OCI-LY7 (cell line): ENCODE results near the gene DNAH17. TPM values are rescaled to one million over a fixed set of nuclear protein-coding genes. Genes with fewer than 3 reads are reported as not detected.

ENCODE experiments used
- BruUV-seq: library from RNA; stranded (reverse); fragments of 400-500 nt; replicated peaks from 2 replicates; lab custom pipeline; 2021; lab: Mats Ljungman, UMichigan
- CTCF ChIA-PET: fragments of 300-600 bp; sonication (Branson Sonifier 250); formaldehyde crosslinking; loops from one replicate; lab custom pipeline; 2022; ENCODE audit warnings: antibody characterized with exemption; ENCODE audit not compliant: unreplicated experiment; lab: Charles Lee
- POLR2A ChIA-PET: fragments of 300-600 bp; sonication (Branson Sonifier 250); formaldehyde crosslinking; loops from one replicate; lab custom pipeline; 2022; ENCODE audit warnings: antibody characterized with exemption; lab: Charles Lee
- DNase-seq: peaks from one replicate; pipeline ENCODE4 v3.0.0-alpha.2; 2015; ENCODE audit warnings: low spot score
- H2AFZ ChIP-seq: fragments of 200-600 bp; sonication (generic), shearing (Covaris generic); 2 replicates; pipeline ENCODE4 v1.6.1; 2014; ENCODE audit warnings: mild to moderate bottlenecking, antibody characterized with exemption, low read length, moderate library complexity
- H3K27ac ChIP-seq: fragments of 200-600 bp; sonication (generic); 2 replicates; pipeline ENCODE4 v1.5.1; 2014; ENCODE audit warnings: mixed run types, low read depth, mild to moderate bottlenecking, moderate library complexity, low read length, inconsistent platforms; ENCODE audit not compliant: poor library complexity, severe bottlenecking
- H3K36me3 ChIP-seq: fragments of 200-600 bp; sonication (generic); 2 replicates; pipeline ENCODE4 v1.6.1; 2014; ENCODE audit warnings: mild to moderate bottlenecking, antibody characterized with exemption, low read length, moderate library complexity, mixed read lengths; ENCODE audit not compliant: insufficient read depth
- H3K4me1 ChIP-seq: fragments of 200-600 bp; sonication (generic); 2 replicates; pipeline ENCODE4 v1.5.1; 2014; ENCODE audit warnings: mild to moderate bottlenecking, low read length; ENCODE audit not compliant: insufficient read depth, poor library complexity, severe bottlenecking
- H3K4me2 ChIP-seq: fragments of 200-600 bp; sonication (generic); 2 replicates; pipeline ENCODE4 v1.6.1; 2014; ENCODE audit warnings: mild to moderate bottlenecking, low read length
- H3K4me3 ChIP-seq: fragments of 200-600 bp; sonication (generic); 2 replicates; pipeline ENCODE4 v1.5.1; 2014; ENCODE audit warnings: mild to moderate bottlenecking, low read depth, low read length; ENCODE audit not compliant: poor library complexity, severe bottlenecking
- H3K79me2 ChIP-seq: fragments of 200-600 bp; sonication (generic); 2 replicates; pipeline ENCODE4 v1.6.1; 2016; ENCODE audit warnings: low read depth, mild to moderate bottlenecking, low read length, moderate library complexity, mixed read lengths; ENCODE audit not compliant: insufficient read depth
- H3K9me2 ChIP-seq: fragments of 200-600 bp; sonication (generic); 2 replicates; pipeline ENCODE4 v1.6.1; 2016; ENCODE audit warnings: mild to moderate bottlenecking, low read length, mixed read lengths; ENCODE audit not compliant: insufficient read depth
- H3K9me3 ChIP-seq: fragments of 200-600 bp; sonication (generic); 2 replicates; pipeline ENCODE4 v1.6.1; 2014; ENCODE audit warnings: mild to moderate bottlenecking, mixed run types, low read length, mixed read lengths
- H4K20me1 ChIP-seq: fragments of 200-600 bp; sonication (generic); 2 replicates; pipeline ENCODE4 v1.6.1; 2014; ENCODE audit warnings: mild to moderate bottlenecking, antibody characterized with exemption, low read length, moderate library complexity, mixed read lengths; ENCODE audit not compliant: insufficient read depth
- CTCF ChIP-seq: fragments of 200-600 bp; sonication (generic); conservative IDR thresholded peaks from 2 replicates; pipeline ENCODE4 v1.5.1; 2014; ENCODE audit warnings: mild to moderate bottlenecking, antibody characterized with exemption, low read length, moderate library complexity, mixed read lengths
- EZH2phosphoT487 ChIP-seq: fragments of 200-600 bp; sonication (generic); IDR thresholded peaks from 2 replicates; pipeline ENCODE4 v1.6.1; 2018; ENCODE audit warnings: low read depth, borderline replicate concordance, mild to moderate bottlenecking, mixed run types, antibody characterized with exemption, low read length, moderate library complexity, mixed read lengths
- intact Hi-C: fragments of 100-400 bp; cut with micrococcal nuclease; formaldehyde crosslinking; loops from one replicate; pipeline ENCODE4 v1.10.0; 2022; ENCODE audit not compliant: unreplicated experiment
- total RNA-seq, 2 experiments: library from RNA; depleted of rRNA in 1 of 2; stranded (reverse); fragments of >200 nt in 1 of 2; shearing (Covaris generic) in 1 of 2; gene quantifications; 2 replicates each; pipeline ENCODE4 v1.2.3, GENCODE V29; 2014 to 2022

Gene DNAH17
- total RNA-seq, 2 experiments from 2014 or later, result 0.89 to 1.1 TPM

- intact Hi-C loops, result no loop called here
- BruUV-seq, result no TSS peak
- no peaks in the 10 kb centered on the region for H3K9me2 ChIP-seq
- no peak overlapping the region for H2AFZ ChIP-seq
- POLR2A ChIA-PET, result no interaction called here
- H3K4me2 ChIP-seq, result no peak overlapping the region
- DNase-seq, result no peak
- no peaks in the 10 kb centered on the region for H4K20me1 ChIP-seq
- no peaks in the 10 kb centered on the region for H3K79me2 ChIP-seq
- H3K4me1 ChIP-seq, result no peaks in the 10 kb centered on the region
- H3K9me3 ChIP-seq, result no peaks in the 10 kb centered on the region
- CTCF ChIA-PET, result no interaction called here
- H3K36me3 ChIP-seq, result no peaks in the 10 kb centered on the region
- no peak overlapping the region for H3K4me3 ChIP-seq
- H3K27ac ChIP-seq, result no peak overlapping the region
- TF ChIP-seq CTCF (no peak), EZH2phosphoT487 (no peak)
Measured at GRCh38 chr17:78537217-78537860, 39.9 kb downstream of the DNAH17 start.

GRCh38 chr17:78535273-78536197 lies 41.7 kb downstream of the DNAH17 start:
- no peak overlapping the region for H3K4me2 ChIP-seq
- CTCF ChIA-PET, result no interaction called here

More at GRCh38 chr17:78535273-78536197, 41.7 kb downstream of the DNAH17 start:
- no peaks in the 10 kb centered on the region for H3K9me2 ChIP-seq
- intact Hi-C loops, result no loop called here
- no peaks in the 10 kb centered on the region for H3K4me1 ChIP-seq
- DNase-seq, result no peak
- no peak overlapping the region for H3K4me3 ChIP-seq
- POLR2A ChIA-PET, result no interaction called here
- no peaks in the 10 kb centered on the region for H3K36me3 ChIP-seq
- H3K79me2 ChIP-seq, result no peaks in the 10 kb centered on the region
- TF ChIP-seq EZH2phosphoT487 (no peak), CTCF (no peak)
- BruUV-seq, result no TSS peak
- no peaks in the 10 kb centered on the region for H4K20me1 ChIP-seq
- H2AFZ ChIP-seq, result no peak overlapping the region
- no peak overlapping the region for H3K27ac ChIP-seq
- no peaks in the 10 kb centered on the region for H3K9me3 ChIP-seq
